K562 (cell line): ENCODE results near the gene CD4. TPM values are rescaled to one million over a fixed set of nuclear protein-coding genes. Genes with fewer than 3 reads are reported as not detected.

ENCODE experiments used
- BACH1 ChIP-seq: fragments of 200-800 bp; sonication (Bioruptor generic); IDR thresholded peaks from 2 replicates; pipeline ENCODE4 v1.6.1; 2016; ENCODE audit warnings: missing genetic modification characterization, missing compliant biosample characterization
- FOXK2 ChIP-seq, 2 experiments: fragments of 450-650 bp; IDR thresholded peaks in 1 of 2; conservative IDR thresholded peaks in 1 of 2; 2 replicates each; pipeline ENCODE4 v1.6.1; 2016; ENCODE audit warnings: low read depth in 2 of 2, mild to moderate bottlenecking in 1 of 2
- KLF13 ChIP-seq: fragments of 450-650 bp; IDR thresholded peaks from 2 replicates; pipeline ENCODE4 v1.6.1; 2016; ENCODE audit warnings: missing genetic modification characterization, low read depth, mild to moderate bottlenecking, missing compliant biosample characterization, moderate library complexity, borderline replicate concordance
- MXI1 ChIP-seq: IDR thresholded peaks from 2 replicates; pipeline ENCODE4 v1.6.1; 2011; ENCODE audit warnings: low read depth, mild to moderate bottlenecking, improper control_type of control experiment, low read length
- SETDB1 ChIP-seq: IDR thresholded peaks from one replicate; pipeline ENCODE4 v1.6.1; 2012; ENCODE audit warnings: low read length, control low read depth, inconsistent platforms
- SRSF7 ChIP-seq: fragments of 200-400 bp; formaldehyde crosslinking; optimal IDR thresholded peaks from 2 replicates; pipeline ENCODE3; 2017; ENCODE audit warnings: mild to moderate bottlenecking, low read depth, low read length
- XRCC4 ChIP-seq: IDR thresholded peaks from one replicate; pipeline ENCODE4 v1.6.1; 2011; ENCODE audit not compliant: insufficient read depth, insufficient read length; ENCODE audit errors: extremely low read depth
- ZC3H8 ChIP-seq: fragments of 450-650 bp; IDR thresholded peaks from 2 replicates; pipeline ENCODE4 v1.6.1; 2017
- ZFP30 ChIP-seq: fragments of 250-450 bp; sonication (Bioruptor Pico); IDR thresholded peaks from 2 replicates; pipeline ENCODE4 v1.8.0; 2022; ENCODE audit warnings: moderate library complexity, mild to moderate bottlenecking, inconsistent platforms, borderline replicate concordance
- ZKSCAN8 ChIP-seq: fragments of 200-800 bp; sonication (Bioruptor generic); IDR thresholded peaks from 2 replicates; pipeline ENCODE4 v1.6.1; 2016; ENCODE audit warnings: missing genetic modification characterization, missing compliant biosample characterization
- polyA plus RNA-seq, 8 experiments: library from polyadenylated mRNA; depleted of rRNA in 4 of 8; stranded (reverse) in 5 of 8; unstranded in 3 of 8; fragments of >200 nt; fragmentation: Nextera tagmentation in 2 of 8; fragmentation: Illumina TruSeq in 1 of 8; extraction: Ambion mirVana in 2 of 8; extraction: Trizol in 1 of 8; gene quantifications; 2 replicates each; pipeline versions ENCODE4 v1.2.1 to v1.2.3, GENCODE V29; 2011 to 2014; ENCODE audit warnings: inconsistent platforms in 1 of 8, missing spikeins in 1 of 8
- total RNA-seq, 7 experiments: library from RNA; depleted of rRNA in 6 of 7; stranded (reverse); fragments of >200 nt in 6 of 7; fragmentation: Illumina TruSeq in 2 of 7; extraction: Trizol in 2 of 7; gene quantifications; 2 replicates each; pipeline versions ENCODE4 v1.2.1 to v1.2.3, GENCODE V29; 2011 to 2021; ENCODE audit warnings: low replicate concordance in 1 of 7
- TF ChIP-seq, protein P1 (sequence below): fragments of 450-650 bp; IDR thresholded peaks from 2 replicates; pipeline ENCODE4 v1.6.1; 2016; ENCODE audit warnings: mild to moderate bottlenecking, moderate library complexity
- TF ChIP-seq, protein P2 (sequence below): sonication (generic); formaldehyde crosslinking; IDR thresholded peaks from 2 replicates; pipeline ENCODE4 v1.8.0; 2022; ENCODE audit warnings: mild to moderate bottlenecking, missing genetic modification reagents
- TF ChIP-seq, protein P3 (sequence below): fragments of 450-650 bp; formaldehyde crosslinking; IDR thresholded peaks from 2 replicates; pipeline ENCODE4 v1.4.0; 2022; ENCODE audit warnings: mild to moderate bottlenecking, moderate library complexity

CD4 gene
- total and polyA plus RNA-seq, 9 of the 15 experiments (the other 6 are each of a cell fraction or from before 2014, with no cell fraction given) = 0.06 to 0.27 (median 0.09) TPM; not detected in 5

DNA sequence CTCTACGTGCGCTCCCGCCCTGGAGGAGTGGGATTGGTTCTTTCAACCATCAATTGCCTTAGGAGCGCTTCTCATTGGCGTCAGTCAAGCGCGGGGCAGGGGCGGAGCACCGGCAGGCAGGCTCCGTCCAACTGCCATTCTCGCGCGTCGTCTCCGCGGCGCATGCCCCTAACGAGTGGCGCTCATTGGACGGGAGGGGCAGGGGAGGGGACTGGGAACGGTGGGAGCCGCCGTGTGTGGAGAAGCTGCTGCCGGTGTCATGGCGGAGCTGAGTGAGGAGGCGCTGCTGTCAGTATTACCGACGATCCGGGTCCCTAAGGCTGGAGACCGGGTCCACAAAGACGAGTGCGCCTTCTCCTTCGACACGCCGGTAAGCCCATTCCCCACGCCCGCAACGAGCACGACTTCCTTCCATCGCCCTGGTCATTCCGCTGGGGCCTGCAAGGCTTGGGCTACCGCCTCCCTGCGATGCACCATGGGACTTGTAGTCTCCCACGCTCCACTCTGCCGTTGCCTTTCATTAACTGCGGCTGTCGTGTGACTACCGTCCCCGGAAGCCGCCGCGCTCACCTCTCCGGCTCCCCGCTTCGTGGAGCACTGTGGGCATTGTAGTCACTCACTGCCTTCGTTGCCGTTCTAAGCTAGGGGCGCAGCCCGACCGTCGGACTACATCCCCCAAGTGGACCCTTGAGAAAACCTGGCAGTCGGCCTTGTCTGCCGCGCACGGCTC is 62.8 kb downstream of the CD4 start, which contains the start of gene USP5 (continued):
- TF ChIP-seq, protein P1, sequence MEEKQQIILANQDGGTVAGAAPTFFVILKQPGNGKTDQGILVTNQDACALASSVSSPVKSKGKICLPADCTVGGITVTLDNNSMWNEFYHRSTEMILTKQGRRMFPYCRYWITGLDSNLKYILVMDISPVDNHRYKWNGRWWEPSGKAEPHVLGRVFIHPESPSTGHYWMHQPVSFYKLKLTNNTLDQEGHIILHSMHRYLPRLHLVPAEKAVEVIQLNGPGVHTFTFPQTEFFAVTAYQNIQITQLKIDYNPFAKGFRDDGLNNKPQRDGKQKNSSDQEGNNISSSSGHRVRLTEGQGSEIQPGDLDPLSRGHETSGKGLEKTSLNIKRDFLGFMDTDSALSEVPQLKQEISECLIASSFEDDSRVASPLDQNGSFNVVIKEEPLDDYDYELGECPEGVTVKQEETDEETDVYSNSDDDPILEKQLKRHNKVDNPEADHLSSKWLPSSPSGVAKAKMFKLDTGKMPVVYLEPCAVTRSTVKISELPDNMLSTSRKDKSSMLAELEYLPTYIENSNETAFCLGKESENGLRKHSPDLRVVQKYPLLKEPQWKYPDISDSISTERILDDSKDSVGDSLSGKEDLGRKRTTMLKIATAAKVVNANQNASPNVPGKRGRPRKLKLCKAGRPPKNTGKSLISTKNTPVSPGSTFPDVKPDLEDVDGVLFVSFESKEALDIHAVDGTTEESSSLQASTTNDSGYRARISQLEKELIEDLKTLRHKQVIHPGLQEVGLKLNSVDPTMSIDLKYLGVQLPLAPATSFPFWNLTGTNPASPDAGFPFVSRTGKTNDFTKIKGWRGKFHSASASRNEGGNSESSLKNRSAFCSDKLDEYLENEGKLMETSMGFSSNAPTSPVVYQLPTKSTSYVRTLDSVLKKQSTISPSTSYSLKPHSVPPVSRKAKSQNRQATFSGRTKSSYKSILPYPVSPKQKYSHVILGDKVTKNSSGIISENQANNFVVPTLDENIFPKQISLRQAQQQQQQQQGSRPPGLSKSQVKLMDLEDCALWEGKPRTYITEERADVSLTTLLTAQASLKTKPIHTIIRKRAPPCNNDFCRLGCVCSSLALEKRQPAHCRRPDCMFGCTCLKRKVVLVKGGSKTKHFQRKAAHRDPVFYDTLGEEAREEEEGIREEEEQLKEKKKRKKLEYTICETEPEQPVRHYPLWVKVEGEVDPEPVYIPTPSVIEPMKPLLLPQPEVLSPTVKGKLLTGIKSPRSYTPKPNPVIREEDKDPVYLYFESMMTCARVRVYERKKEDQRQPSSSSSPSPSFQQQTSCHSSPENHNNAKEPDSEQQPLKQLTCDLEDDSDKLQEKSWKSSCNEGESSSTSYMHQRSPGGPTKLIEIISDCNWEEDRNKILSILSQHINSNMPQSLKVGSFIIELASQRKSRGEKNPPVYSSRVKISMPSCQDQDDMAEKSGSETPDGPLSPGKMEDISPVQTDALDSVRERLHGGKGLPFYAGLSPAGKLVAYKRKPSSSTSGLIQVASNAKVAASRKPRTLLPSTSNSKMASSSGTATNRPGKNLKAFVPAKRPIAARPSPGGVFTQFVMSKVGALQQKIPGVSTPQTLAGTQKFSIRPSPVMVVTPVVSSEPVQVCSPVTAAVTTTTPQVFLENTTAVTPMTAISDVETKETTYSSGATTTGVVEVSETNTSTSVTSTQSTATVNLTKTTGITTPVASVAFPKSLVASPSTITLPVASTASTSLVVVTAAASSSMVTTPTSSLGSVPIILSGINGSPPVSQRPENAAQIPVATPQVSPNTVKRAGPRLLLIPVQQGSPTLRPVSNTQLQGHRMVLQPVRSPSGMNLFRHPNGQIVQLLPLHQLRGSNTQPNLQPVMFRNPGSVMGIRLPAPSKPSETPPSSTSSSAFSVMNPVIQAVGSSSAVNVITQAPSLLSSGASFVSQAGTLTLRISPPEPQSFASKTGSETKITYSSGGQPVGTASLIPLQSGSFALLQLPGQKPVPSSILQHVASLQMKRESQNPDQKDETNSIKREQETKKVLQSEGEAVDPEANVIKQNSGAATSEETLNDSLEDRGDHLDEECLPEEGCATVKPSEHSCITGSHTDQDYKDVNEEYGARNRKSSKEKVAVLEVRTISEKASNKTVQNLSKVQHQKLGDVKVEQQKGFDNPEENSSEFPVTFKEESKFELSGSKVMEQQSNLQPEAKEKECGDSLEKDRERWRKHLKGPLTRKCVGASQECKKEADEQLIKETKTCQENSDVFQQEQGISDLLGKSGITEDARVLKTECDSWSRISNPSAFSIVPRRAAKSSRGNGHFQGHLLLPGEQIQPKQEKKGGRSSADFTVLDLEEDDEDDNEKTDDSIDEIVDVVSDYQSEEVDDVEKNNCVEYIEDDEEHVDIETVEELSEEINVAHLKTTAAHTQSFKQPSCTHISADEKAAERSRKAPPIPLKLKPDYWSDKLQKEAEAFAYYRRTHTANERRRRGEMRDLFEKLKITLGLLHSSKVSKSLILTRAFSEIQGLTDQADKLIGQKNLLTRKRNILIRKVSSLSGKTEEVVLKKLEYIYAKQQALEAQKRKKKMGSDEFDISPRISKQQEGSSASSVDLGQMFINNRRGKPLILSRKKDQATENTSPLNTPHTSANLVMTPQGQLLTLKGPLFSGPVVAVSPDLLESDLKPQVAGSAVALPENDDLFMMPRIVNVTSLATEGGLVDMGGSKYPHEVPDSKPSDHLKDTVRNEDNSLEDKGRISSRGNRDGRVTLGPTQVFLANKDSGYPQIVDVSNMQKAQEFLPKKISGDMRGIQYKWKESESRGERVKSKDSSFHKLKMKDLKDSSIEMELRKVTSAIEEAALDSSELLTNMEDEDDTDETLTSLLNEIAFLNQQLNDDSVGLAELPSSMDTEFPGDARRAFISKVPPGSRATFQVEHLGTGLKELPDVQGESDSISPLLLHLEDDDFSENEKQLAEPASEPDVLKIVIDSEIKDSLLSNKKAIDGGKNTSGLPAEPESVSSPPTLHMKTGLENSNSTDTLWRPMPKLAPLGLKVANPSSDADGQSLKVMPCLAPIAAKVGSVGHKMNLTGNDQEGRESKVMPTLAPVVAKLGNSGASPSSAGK = peak; percentile 27; the same call in 1 of the 2 replicates
- TF ChIP-seq FOXK2 (conservative IDR thresholded peaks at IDR 0.05 in 1 of 2, IDR thresholded peaks at IDR 0.05 in 1 of 2; ENCODE audit: low read depth in 2 of 2) (no peak), SRSF7 (no peak), SETDB1 (no peak), ZKSCAN8 (CRISPR knock-in tag) (no peak), XRCC4 (no peak), ZFP30 (CRISPR knock-in tag) (no peak), KLF13 (tag) (peak; percentile 94), ZC3H8 (no peak), MXI1 (peak; percentile 17; the same call in 1 of the 2 replicates), BACH1 (tag) (peak; percentile 95)
- TF ChIP-seq, protein P2, sequence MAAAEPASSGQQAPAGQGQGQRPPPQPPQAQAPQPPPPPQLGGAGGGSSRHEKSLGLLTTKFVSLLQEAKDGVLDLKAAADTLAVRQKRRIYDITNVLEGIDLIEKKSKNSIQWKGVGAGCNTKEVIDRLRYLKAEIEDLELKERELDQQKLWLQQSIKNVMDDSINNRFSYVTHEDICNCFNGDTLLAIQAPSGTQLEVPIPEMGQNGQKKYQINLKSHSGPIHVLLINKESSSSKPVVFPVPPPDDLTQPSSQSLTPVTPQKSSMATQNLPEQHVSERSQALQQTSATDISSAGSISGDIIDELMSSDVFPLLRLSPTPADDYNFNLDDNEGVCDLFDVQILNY (CRISPR knock-in tag) = no peak
- TF ChIP-seq, protein P3, sequence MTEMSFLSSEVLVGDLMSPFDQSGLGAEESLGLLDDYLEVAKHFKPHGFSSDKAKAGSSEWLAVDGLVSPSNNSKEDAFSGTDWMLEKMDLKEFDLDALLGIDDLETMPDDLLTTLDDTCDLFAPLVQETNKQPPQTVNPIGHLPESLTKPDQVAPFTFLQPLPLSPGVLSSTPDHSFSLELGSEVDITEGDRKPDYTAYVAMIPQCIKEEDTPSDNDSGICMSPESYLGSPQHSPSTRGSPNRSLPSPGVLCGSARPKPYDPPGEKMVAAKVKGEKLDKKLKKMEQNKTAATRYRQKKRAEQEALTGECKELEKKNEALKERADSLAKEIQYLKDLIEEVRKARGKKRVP (CRISPR knock-in tag) = peak; percentile 82
